Left lung (tissue), 10 donors: ENCODE data around the gene KCNK16. TPM values are rescaled to one million over a fixed set of nuclear protein-coding genes. Genes with fewer than 3 reads are reported as not detected.
"Not testable (repeated sequence)": the region's sequence is repeated elsewhere in the genome, so short reads cannot be mapped to it uniquely, and the experiment has no call there.

Source experiments
- ATAC-seq: fragments of 200-7000 bp; cut with Tn5 transposase; one replicate; pipeline ENCODE4 v1.9.1; 2020; ENCODE audit warnings: moderate library complexity
- DNase-seq, 4 donors: peaks; one replicate each; pipeline ENCODE4 v3.0.0-alpha.2; 2013 to 2020
- H3K27ac ChIP-seq, 2 donors: fragments of 200-600 bp; sonication (generic) in 1 of 2; one replicate each; pipeline versions ENCODE4 v1.5.0 to v1.8.0; 2020 to 2021
- H3K27me3 ChIP-seq, 2 donors: fragments of 200-600 bp; sonication (generic) in 1 of 2; one replicate each; pipeline versions ENCODE4 v1.5.0 to v1.8.0; 2020 to 2021
- H3K36me3 ChIP-seq, 2 donors: fragments of 200-600 bp; sonication (generic) in 1 of 2; one replicate each; pipeline versions ENCODE4 v1.5.0 to v1.8.0; 2020 to 2021
- H3K4me1 ChIP-seq, 2 donors: fragments of 200-600 bp; one replicate each; pipeline ENCODE4 v1.8.0; 2021
- H3K4me3 ChIP-seq, 2 donors: fragments of 200-600 bp; sonication (generic) in 1 of 2; one replicate each; pipeline versions ENCODE4 v1.5.0 to v1.8.0; 2020 to 2021; ENCODE audit warnings: mild to moderate bottlenecking in 1 of 2
- H3K9me3 ChIP-seq, 2 donors: fragments of 200-600 bp; sonication (generic) in 1 of 2; one replicate each; pipeline versions ENCODE4 v1.5.0 to v1.8.0; 2020 to 2021
- CTCF ChIP-seq, 2 donors: fragments of 200-600 bp; sonication (generic) in 1 of 2; IDR thresholded peaks; one replicate each; pipeline versions ENCODE4 v1.5.0 to v1.8.0; 2021; ENCODE audit warnings: antibody characterized with exemption in 2 of 2
- intact Hi-C, 2 donors: fragments of 100-400 bp; cut with DNase I; formaldehyde crosslinking; loops; one replicate each; pipeline versions ENCODE4 v1.11.2 to v1.14.2; 2022
- polyA plus RNA-seq, 6 donors: library from polyadenylated mRNA; unstranded; fragments of 120-200 nt; gene quantifications; one replicate each; pipeline ENCODE4 v1.2.1, GENCODE V29; 2013; ENCODE audit not compliant: insufficient read length in 6 of 6
- total RNA-seq, 2 donors: library from RNA; stranded (reverse); fragmentation: NEBNext Ultra II Directional; extraction: Animal tissue kit (Norgen Biotek cat#: 25700); gene quantifications; one replicate each; pipeline ENCODE4 v1.2.1, GENCODE V29; 2021
- donor health status: DM: no; HTN: yes; CAD: no.
- donor health status: DM: no; HTN: no; CAD: no.

KCNK16 gene
- total and polyA plus RNA-seq, 8 donors = 0.21 to 0.85 (median 0.32) TPM; not detected in 2

DNA sequence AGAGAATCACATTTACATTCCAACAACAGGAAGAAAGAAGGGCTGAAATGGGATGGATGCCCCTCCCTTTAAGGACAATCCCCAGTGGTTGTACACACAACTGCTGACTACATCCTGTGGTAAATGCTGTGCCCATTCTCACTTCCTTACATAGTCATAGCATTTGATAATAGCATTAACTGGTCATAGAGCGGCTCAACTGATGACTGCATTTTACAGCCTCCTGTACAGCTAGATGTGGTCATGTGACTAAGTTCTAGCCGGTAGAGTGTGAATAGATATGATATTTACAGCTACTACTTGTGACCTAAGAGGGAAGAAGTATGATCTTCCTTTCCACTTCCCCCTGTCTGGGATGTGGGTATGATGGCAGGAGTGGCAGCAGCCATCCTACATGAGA is 33.0 kb downstream of the KCNK16 start:
- no peak for DNase-seq
- no peaks in the 10 kb centered on the region for H3K4me1 ChIP-seq
- H3K27me3 ChIP-seq = no peaks in the 10 kb centered on the region
- ATAC-seq = peak; percentile 49
- H3K4me3 ChIP-seq = no peak overlapping the region
- intact Hi-C loops = no loop called here
- H3K9me3 ChIP-seq = no peaks in the 10 kb centered on the region
- no peak overlapping the region for H3K27ac ChIP-seq
- H3K36me3 ChIP-seq = no peaks in the 10 kb centered on the region
- TF ChIP-seq CTCF (IDR thresholded peaks at IDR 0.05) = no peak

DNA sequence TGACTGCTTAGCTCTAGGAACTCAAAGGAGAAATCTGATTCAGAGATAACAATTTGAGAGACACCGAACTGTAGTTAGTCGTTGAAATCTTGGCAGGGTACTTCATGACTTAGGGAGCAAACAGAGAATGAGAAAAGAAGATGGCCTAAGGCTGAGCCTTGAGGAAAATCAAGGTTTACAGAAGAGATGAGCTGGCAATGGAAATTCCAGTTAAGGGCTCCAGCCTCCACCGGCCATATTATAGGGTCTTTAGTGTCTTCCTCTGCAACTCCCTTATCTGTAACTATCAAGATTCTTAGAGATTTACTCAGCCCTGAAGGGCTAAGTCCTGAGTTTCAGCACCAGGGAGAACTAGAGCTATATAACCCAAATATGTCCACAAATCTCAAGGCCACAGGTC is 34.9 kb downstream of the KCNK16 start:
- H3K36me3 ChIP-seq = no peaks in the 10 kb centered on the region
- no peak for TF ChIP-seq CTCF (IDR thresholded peaks at IDR 0.05)
- DNase-seq (no peak), ATAC-seq (no peak)
- no peaks in the 10 kb centered on the region for H3K9me3 ChIP-seq
- intact Hi-C loops = no loop called here
- no peaks in the 10 kb centered on the region for H3K27me3 ChIP-seq
- H3K4me1 ChIP-seq = peaks cover 0 to 3% of the 10 kb centered on the region in 2 donors
- H3K4me3 ChIP-seq = no peak overlapping the region
- no peak overlapping the region for H3K27ac ChIP-seq

- H3K27me3 ChIP-seq, H3K4me1 ChIP-seq, H3K36me3 ChIP-seq, H3K9me3 ChIP-seq, intact Hi-C loops, H3K4me3 ChIP-seq, ATAC-seq, H3K27ac ChIP-seq, DNase-seq: not testable (repeated sequence)
Measured at GRCh38 chr6:39286596-39286995, 35.9 kb downstream of the KCNK16 start.

- ATAC-seq = no peak
- intact Hi-C loops = no loop called here
- peaks cover 0 to 3% of the 10 kb centered on the region in 2 donors for H3K4me1 ChIP-seq
- H3K4me3 ChIP-seq = no peak overlapping the region
- no peaks in the 10 kb centered on the region for H3K9me3 ChIP-seq
- H3K27me3 ChIP-seq = no peaks in the 10 kb centered on the region
- H3K27ac ChIP-seq = no peak overlapping the region
- DNase-seq = no peak
- H3K36me3 ChIP-seq = no peaks in the 10 kb centered on the region
- no peak for TF ChIP-seq CTCF (IDR thresholded peaks at IDR 0.05)
Measured at GRCh38 chr6:39282774-39283173, 39.7 kb downstream of the KCNK16 start.

DNA sequence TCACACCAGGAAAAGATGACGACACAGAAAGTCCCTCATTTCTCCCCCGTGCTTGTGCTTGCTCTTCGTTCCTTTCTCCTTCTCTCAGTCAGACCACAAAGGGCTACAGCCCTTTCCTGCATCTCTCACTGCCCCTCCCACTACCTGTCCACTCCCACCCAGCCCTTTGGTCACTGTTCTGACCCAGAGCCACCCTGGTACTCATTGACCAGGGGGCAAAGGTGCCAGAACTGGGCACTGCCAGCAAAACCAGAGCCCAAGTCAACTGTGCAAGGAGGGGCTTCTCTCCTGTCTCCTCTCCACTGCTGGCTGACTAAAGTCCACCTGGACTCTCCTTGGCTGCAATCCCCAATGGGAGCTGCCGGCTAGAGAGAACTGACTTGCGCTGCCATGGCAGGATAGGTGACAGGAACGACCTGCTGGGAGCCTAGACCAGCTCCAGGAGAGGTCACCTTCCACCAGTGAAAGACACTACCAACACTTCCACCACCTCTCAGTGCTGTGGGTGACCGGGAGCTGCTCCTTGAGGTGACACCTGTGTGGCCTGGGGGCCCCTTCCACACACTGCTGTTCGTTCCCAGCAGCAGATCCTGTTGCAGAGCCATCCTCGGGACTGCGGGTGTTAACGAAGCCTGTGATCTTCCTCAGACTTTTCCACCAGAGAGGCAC is 41.1 kb downstream of the KCNK16 start:
- Histone ChIP-seq H3K27me3 (no peaks in the 10 kb centered on the region), H3K9me3 (no peaks in the 10 kb centered on the region), H3K4me3 (no peak overlapping the region), H3K27ac (no peak overlapping the region), H3K36me3 (no peaks in the 10 kb centered on the region), H3K4me1 (peaks cover 0 to 3% of the 10 kb centered on the region in 2 donors)
- no peak for TF ChIP-seq CTCF (IDR thresholded peaks at IDR 0.05)
- ATAC-seq (no peak), DNase-seq (no peak)
- intact Hi-C loops = no loop called here

DNA sequence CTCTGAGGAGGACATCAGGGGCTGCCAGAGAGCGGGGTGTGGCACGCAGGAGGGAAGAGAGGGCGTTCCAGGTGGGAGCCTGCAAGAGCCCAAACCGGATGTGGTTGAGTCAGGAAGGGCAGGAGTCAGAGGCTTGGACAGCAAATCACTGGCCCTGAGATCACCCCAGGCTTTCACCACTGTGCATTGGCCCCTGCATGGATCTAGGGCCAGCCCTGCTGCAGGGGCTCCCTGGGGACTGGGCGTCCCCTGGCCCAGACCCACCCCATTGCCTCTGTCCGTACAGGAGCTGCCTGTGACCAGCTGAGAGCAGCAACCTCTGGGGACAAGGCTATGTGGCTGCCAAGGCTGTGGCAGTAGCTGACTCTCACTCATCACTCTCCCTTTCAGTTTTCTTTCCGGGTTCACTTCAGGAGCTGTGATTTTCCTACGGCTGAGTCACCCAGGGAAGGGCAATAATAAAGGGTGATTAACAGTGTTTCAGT is 42.2 kb downstream of the KCNK16 start:
- no peak for TF ChIP-seq CTCF (IDR thresholded peaks at IDR 0.05)
- H3K9me3 ChIP-seq = no peaks in the 10 kb centered on the region
- no peak for DNase-seq

More for the DNA sequence above, 42.2 kb downstream of the KCNK16 start:
- intact Hi-C loops = no loop called here
- Histone ChIP-seq H3K27ac (no peak overlapping the region), H3K27me3 (no peaks in the 10 kb centered on the region), H3K4me3 (no peak overlapping the region), H3K4me1 (peaks cover 0 to 3% of the 10 kb centered on the region in 2 donors), H3K36me3 (no peaks in the 10 kb centered on the region)
- ATAC-seq = peak; percentile 71
